IMR-90 (cell line): Measurements from ENCODE around the gene PLAGL1. TPM values are rescaled to one million over a fixed set of nuclear protein-coding genes. Genes with fewer than 3 reads are reported as not detected.
"Not testable (repeated sequence)": the region's sequence is repeated elsewhere in the genome, so short reads cannot be mapped to it uniquely, and the experiment has no call there.

Experiments
- ATAC-seq: fragments of 200-7000 bp; cut with Tn5 transposase; 2 replicates; pipeline ENCODE4 v1.9.1; 2020; ENCODE audit warnings: low read depth, mild to moderate bottlenecking, moderate library complexity
- BruUV-seq: library from RNA; stranded (reverse); fragments of 400-500 nt; replicated peaks from 2 replicates; lab custom pipeline; 2021; lab: Mats Ljungman, UMichigan
- CTCF ChIA-PET: fragments of 300-600 bp; formaldehyde crosslinking; extraction: SDS; loops from one replicate; lab custom pipeline; 2021; ENCODE audit warnings: antibody characterized with exemption; lab: Yijun Ruan, JAX
- POLR2A ChIA-PET: fragments of 300-600 bp; sonication (Branson Sonifier 250); formaldehyde crosslinking; loops from one replicate; lab custom pipeline; 2022; ENCODE audit warnings: antibody characterized with exemption; ENCODE audit not compliant: unreplicated experiment; lab: Charles Lee
- DNase-seq: peaks from one replicate; pipeline ENCODE4 v3.0.0; 2013
- H2AFZ ChIP-seq: replicated peaks from 2 replicates; pipeline ENCODE3; 2013; ENCODE audit warnings: low read length, mild to moderate bottlenecking; ENCODE audit not compliant: poor library complexity
- H2AK5ac ChIP-seq: 2 replicates; pipeline ENCODE4 v1.6.1; 2013; ENCODE audit warnings: low read depth, low read length, inconsistent platforms
- H2AK9ac ChIP-seq: replicated peaks from 2 replicates; pipeline ENCODE3; 2013; ENCODE audit warnings: mild to moderate bottlenecking, low read depth, low read length, moderate library complexity; ENCODE audit not compliant: poor library complexity
- H2BK120ac ChIP-seq: 2 replicates; pipeline ENCODE4 v1.6.1; 2013; ENCODE audit warnings: low read depth, low read length, inconsistent platforms
- H2BK15ac ChIP-seq: 3 replicates; pipeline ENCODE4 v1.6.1; 2013; ENCODE audit warnings: low read depth, low read length, inconsistent platforms
- H2BK20ac ChIP-seq: 2 replicates; pipeline ENCODE4 v1.6.1; 2013; ENCODE audit warnings: low read depth, mild to moderate bottlenecking, inconsistent platforms, low read length, moderate library complexity
- H2BK5ac ChIP-seq: 2 replicates; pipeline ENCODE4 v1.6.1; 2013; ENCODE audit warnings: mild to moderate bottlenecking, low read depth, low read length, inconsistent platforms; ENCODE audit not compliant: poor library complexity, severe bottlenecking
- H3K14ac ChIP-seq: replicated peaks from 2 replicates; pipeline ENCODE4 v1.6.1; 2013; ENCODE audit warnings: low read depth, low read length, inconsistent platforms
- H3K18ac ChIP-seq: 2 replicates; pipeline ENCODE4 v1.6.1; 2013; ENCODE audit warnings: low read depth, low read length, control low read depth
- H3K23ac ChIP-seq: 2 replicates; pipeline ENCODE4 v1.6.1; 2013; ENCODE audit warnings: low read depth, low read length, inconsistent platforms
- H3K27ac ChIP-seq: 2 replicates; pipeline ENCODE4 v1.5.1; 2013; ENCODE audit warnings: mild to moderate bottlenecking, control low read depth, low read length; ENCODE audit not compliant: insufficient read depth
- H3K27me3 ChIP-seq: 2 replicates; pipeline ENCODE4 v1.6.1; 2013; ENCODE audit warnings: low read length; ENCODE audit not compliant: control insufficient read depth, insufficient read depth
- H3K36me3 ChIP-seq: 2 replicates; pipeline ENCODE4 v1.6.1; 2013; ENCODE audit warnings: low read length, mixed read lengths; ENCODE audit not compliant: control insufficient read depth, insufficient read depth
- H3K4ac ChIP-seq: 2 replicates; pipeline ENCODE4 v1.6.1; 2013; ENCODE audit warnings: low read depth, low read length, inconsistent platforms
- H3K4me1 ChIP-seq: 2 replicates; pipeline ENCODE4 v1.6.1; 2013; ENCODE audit warnings: low read length, mixed read lengths; ENCODE audit not compliant: control insufficient read depth, insufficient read depth
- H3K4me2 ChIP-seq: 2 replicates; pipeline ENCODE4 v1.6.1; 2013; ENCODE audit warnings: low read depth, mild to moderate bottlenecking, control low read depth, low read length, moderate library complexity
- H3K4me3 ChIP-seq: 2 replicates; pipeline ENCODE4 v1.5.1; 2013; ENCODE audit warnings: low read depth, mild to moderate bottlenecking, control low read depth, low read length, moderate library complexity; ENCODE audit not compliant: insufficient read depth
- H3K56ac ChIP-seq: 2 replicates; pipeline ENCODE4 v1.6.1; 2013; ENCODE audit warnings: low read length, inconsistent platforms; ENCODE audit not compliant: insufficient read depth; ENCODE audit errors: extremely low read depth
- H3K79me1 ChIP-seq, 2 experiments: 2 replicates each; pipeline ENCODE4 v1.6.1; 2013; ENCODE audit warnings: low read length in 2 of 2, inconsistent platforms in 1 of 2, low read depth in 1 of 2
- H3K9ac ChIP-seq: 2 replicates; pipeline ENCODE4 v1.6.1; 2013; ENCODE audit warnings: low read depth, low read length, control low read depth
- H3K9me1 ChIP-seq: 2 replicates; pipeline ENCODE4 v1.6.1; 2013; ENCODE audit warnings: low read length, inconsistent platforms; ENCODE audit not compliant: insufficient read depth
- H3K9me3 ChIP-seq: 2 replicates; pipeline ENCODE4 v1.6.1; 2013; ENCODE audit warnings: low read length; ENCODE audit not compliant: control insufficient read depth, insufficient read depth
- H4K20me1 ChIP-seq: 2 replicates; pipeline ENCODE4 v1.6.1; 2013; ENCODE audit warnings: low read length, inconsistent platforms; ENCODE audit not compliant: insufficient read depth
- H4K5ac ChIP-seq: 2 replicates; pipeline ENCODE4 v1.6.1; 2013; ENCODE audit warnings: mild to moderate bottlenecking, low read depth, low read length, control low read depth
- H4K8ac ChIP-seq, 2 experiments: 2 replicates each; pipeline ENCODE4 v1.6.1; 2013; ENCODE audit warnings: low read depth in 2 of 2, low read length in 2 of 2, control low read depth in 1 of 2, inconsistent platforms in 1 of 2
- H4K91ac ChIP-seq: 2 replicates; pipeline ENCODE4 v1.6.1; 2013; ENCODE audit warnings: low read depth, low read length, inconsistent platforms; ENCODE audit not compliant: insufficient read depth
- WGBS, 2 experiments: methylation state at CpG; one replicate each; pipeline versions ENCODE4 v1.1.5 to v1.1.7; 2013; ENCODE audit warnings: missing lambda C conversion rate in 2 of 2; ENCODE audit not compliant: insufficient read length in 1 of 2; ENCODE audit errors: extremely low coverage in 2 of 2; 5-methylcytosine and 5-hydroxymethylcytosine counted together
- dilution Hi-C: fragments of 300-500 bp; cut with HindIII; formaldehyde crosslinking; loops from one replicate; pipeline ENCODE4 v1.14.3; 2018; ENCODE audit warnings: low sequenced_read_pairs; ENCODE audit not compliant: unreplicated experiment
- in situ Hi-C: fragments of 300-500 bp; cut with MboI; formaldehyde crosslinking; loops from 3 replicates; pipeline ENCODE4 v1.14.3; 2019; ENCODE audit warnings: low sequenced_read_pairs, inconsistent platforms, mixed read lengths
- intact Hi-C: fragments of 100-400 bp; cut with micrococcal nuclease; formaldehyde crosslinking; loops from 2 replicates; pipeline ENCODE4 v1.10.0; 2022
- polyA plus RNA-seq, 3 experiments: library from polyadenylated mRNA; depleted of rRNA; stranded (reverse); fragments of >200 nt; gene quantifications; 2 replicates each; pipeline ENCODE4 v1.2.3, GENCODE V29; 2012; ENCODE audit warnings: low replicate concordance in 1 of 3
- total RNA-seq: library from RNA; depleted of rRNA; stranded (reverse); fragments of >200 nt; gene quantifications from 2 replicates; pipeline ENCODE4 v1.2.3, GENCODE V29; 2012

The PLAGL1 gene
- total and polyA plus RNA-seq, 2 of the 4 experiments (the other 2 are of a cell fraction): 23.3 to 73.8 TPM

- H3K9me3 ChIP-seq, H3K9ac ChIP-seq, H2AFZ ChIP-seq, H3K36me3 ChIP-seq, H3K27me3 ChIP-seq, H2BK5ac ChIP-seq, H2BK20ac ChIP-seq, H3K18ac ChIP-seq, ATAC-seq, H4K91ac ChIP-seq, H2BK120ac ChIP-seq, H2AK5ac ChIP-seq, H3K9me1 ChIP-seq, H4K5ac ChIP-seq, CTCF ChIA-PET, H3K79me1 ChIP-seq, H3K14ac ChIP-seq, H3K27ac ChIP-seq, H3K4me1 ChIP-seq, dilution Hi-C loops, H3K23ac ChIP-seq, H4K8ac ChIP-seq, BruUV-seq, POLR2A ChIA-PET, H4K20me1 ChIP-seq, H3K56ac ChIP-seq, H3K4ac ChIP-seq, H3K4me2 ChIP-seq, H3K4me3 ChIP-seq, H2AK9ac ChIP-seq, H2BK15ac ChIP-seq, DNase-seq: not testable (repeated sequence)
- in situ Hi-C loops: loop anchor here (5.0 to 25.0 kb wide), 2 partner anchors 432 to 1322 kb away; no protein-coding TSS in a partner anchor
- intact Hi-C loops: loop anchor here (5.0 to 10.0 kb wide), 4 partner anchors 37 to 565 kb away; partner anchors contain the start of genes LTV1 and PHACTR2
- WGBS, 2 experiments: no CpG with 5 or more reads among the region's 2 CpGs
Observed at GRCh38 chr6:144009628-144010027, 1.6 kb upstream of the PLAGL1 start.
